ENCODE data around the gene MYADM.

Gene MYADM

DNA sequence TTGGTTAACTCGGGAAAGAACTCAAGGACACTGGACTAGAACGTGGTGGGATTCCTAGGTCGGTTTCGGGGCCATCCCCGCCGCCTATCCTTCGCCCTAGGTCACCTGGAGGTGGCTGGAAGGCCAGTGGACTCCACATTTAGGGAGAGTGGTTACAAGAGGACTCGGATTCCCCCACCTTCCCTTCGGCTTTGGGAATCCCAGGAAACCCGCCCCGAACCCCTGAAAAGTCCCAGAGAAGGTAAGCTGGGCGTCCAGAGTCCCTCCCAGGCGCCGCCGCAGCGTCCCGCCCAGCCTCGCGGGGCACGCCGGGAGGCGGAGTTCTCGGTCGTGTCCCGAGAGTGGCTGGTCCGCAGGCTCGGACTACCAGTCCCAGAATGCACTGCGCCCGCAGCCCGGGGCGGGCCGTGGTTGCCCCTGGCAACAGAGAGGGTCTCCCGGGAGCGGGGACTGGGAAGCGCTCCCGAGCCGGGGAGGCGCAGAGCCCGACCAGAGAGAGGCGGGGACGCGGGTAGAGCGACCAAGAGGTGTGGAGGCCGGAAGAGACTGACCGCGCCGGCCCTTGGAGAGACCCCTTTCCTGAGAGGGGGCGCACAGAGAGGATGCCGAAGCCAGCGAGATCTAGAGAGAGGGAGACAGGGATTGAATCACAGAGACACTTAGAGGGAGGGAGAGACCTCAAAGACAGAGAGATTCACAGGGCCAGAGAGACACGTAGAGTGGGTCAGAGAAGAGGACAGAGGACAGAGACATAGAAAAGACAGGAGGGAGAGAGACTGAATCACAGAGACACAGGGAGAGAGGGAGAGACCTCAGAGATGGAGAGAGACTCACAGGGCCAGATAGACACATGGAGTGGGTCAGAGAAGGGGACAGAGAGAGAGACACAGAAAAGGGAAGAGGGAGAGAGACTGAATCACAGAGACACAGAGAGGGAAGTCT, 11.7 kb downstream of the MYADM start:
- peak in 1 of 2 experiments; percentile 70 for DNase-seq (ENCODE audit: low read depth in 1 of 2, low spot score in 1 of 2)

DNA sequence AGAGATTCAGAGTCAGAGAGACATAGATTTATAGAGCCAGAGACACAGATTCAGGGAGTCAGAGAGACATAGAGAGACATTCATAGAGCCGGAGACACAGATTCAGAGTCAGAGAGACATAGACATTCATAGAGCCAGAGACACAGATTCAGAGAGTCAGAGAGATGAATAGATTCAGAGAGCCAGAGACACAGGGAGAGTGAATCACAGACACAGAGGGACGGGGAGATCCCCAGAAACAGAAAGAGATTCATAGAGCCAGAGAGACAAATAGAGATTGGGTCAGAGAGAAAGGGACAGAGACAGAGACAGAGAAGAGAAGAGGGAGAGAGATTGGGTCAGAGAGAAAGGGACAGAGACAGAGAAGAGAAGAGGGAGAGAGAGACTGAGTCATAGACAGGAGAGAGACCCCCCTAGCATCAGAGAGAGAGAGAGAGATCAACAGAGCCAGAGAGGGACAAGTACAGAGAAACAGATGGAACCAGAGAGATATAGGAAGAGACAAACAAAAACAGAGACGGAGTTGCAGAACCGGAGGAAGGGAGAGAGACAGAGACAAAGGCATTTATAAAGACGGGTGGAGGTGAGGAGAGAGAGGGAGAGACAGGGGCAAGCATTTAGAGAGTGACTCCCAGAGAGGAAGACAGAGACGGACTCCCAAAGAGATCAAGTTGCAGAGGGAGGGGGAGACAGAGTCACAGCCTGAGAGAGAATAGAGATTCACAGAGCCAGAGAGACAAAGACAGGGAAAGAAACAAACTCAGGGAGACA, 13.2 kb downstream of the MYADM start:
- Histone ChIP-seq H3K27me3 (ENCODE audit: insufficient read depth, poor library complexity, severe bottlenecking) (peaks cover 40% of the 10 kb centered on the region), H3K27ac (replicated peaks) (no peak overlapping the region), H3K4me3 (replicated peaks; ENCODE audit: insufficient read depth, low read length) (no peak overlapping the region)
- no peak for TF ChIP-seq POLR2AphosphoS5 (IDR thresholded peaks at IDR 0.05; ENCODE audit: low read depth)
- no peak for TF ChIP-seq GABPA (IDR thresholded peaks at IDR 0.05; ENCODE audit: low read depth)
- TF ChIP-seq SPI1 (IDR thresholded peaks at IDR 0.05; ENCODE audit: borderline replicate concordance, low read depth), result no peak
- TF ChIP-seq, protein P1, sequence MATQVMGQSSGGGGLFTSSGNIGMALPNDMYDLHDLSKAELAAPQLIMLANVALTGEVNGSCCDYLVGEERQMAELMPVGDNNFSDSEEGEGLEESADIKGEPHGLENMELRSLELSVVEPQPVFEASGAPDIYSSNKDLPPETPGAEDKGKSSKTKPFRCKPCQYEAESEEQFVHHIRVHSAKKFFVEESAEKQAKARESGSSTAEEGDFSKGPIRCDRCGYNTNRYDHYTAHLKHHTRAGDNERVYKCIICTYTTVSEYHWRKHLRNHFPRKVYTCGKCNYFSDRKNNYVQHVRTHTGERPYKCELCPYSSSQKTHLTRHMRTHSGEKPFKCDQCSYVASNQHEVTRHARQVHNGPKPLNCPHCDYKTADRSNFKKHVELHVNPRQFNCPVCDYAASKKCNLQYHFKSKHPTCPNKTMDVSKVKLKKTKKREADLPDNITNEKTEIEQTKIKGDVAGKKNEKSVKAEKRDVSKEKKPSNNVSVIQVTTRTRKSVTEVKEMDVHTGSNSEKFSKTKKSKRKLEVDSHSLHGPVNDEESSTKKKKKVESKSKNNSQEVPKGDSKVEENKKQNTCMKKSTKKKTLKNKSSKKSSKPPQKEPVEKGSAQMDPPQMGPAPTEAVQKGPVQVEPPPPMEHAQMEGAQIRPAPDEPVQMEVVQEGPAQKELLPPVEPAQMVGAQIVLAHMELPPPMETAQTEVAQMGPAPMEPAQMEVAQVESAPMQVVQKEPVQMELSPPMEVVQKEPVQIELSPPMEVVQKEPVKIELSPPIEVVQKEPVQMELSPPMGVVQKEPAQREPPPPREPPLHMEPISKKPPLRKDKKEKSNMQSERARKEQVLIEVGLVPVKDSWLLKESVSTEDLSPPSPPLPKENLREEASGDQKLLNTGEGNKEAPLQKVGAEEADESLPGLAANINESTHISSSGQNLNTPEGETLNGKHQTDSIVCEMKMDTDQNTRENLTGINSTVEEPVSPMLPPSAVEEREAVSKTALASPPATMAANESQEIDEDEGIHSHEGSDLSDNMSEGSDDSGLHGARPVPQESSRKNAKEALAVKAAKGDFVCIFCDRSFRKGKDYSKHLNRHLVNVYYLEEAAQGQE (IDR thresholded peaks at IDR 0.05; ENCODE audit: insufficient replicate concordance, low read depth), result no peak
- TF ChIP-seq, protein P2, sequence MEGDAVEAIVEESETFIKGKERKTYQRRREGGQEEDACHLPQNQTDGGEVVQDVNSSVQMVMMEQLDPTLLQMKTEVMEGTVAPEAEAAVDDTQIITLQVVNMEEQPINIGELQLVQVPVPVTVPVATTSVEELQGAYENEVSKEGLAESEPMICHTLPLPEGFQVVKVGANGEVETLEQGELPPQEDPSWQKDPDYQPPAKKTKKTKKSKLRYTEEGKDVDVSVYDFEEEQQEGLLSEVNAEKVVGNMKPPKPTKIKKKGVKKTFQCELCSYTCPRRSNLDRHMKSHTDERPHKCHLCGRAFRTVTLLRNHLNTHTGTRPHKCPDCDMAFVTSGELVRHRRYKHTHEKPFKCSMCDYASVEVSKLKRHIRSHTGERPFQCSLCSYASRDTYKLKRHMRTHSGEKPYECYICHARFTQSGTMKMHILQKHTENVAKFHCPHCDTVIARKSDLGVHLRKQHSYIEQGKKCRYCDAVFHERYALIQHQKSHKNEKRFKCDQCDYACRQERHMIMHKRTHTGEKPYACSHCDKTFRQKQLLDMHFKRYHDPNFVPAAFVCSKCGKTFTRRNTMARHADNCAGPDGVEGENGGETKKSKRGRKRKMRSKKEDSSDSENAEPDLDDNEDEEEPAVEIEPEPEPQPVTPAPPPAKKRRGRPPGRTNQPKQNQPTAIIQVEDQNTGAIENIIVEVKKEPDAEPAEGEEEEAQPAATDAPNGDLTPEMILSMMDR (IDR thresholded peaks at IDR 0.05; ENCODE audit: insufficient read depth, low read length), result no peak
- DNase-seq (ENCODE audit: low read depth in 1 of 2, low spot score in 1 of 2), result no peak

More for the DNA sequence above, 11.7 kb downstream of the MYADM start:
- Histone ChIP-seq H3K27ac (replicated peaks) (no peak overlapping the region), H3K27me3 (ENCODE audit: insufficient read depth, poor library complexity, severe bottlenecking) (peaks cover 39% of the 10 kb centered on the region), H3K4me3 (replicated peaks; ENCODE audit: insufficient read depth, low read length) (peak overlapping the region; percentile 66)
- TF ChIP-seq, protein P2 (IDR thresholded peaks at IDR 0.05; ENCODE audit: insufficient read depth, low read length), result no peak
- TF ChIP-seq SPI1 (IDR thresholded peaks at IDR 0.05; ENCODE audit: borderline replicate concordance, low read depth), result no peak; the same call in 1 of the 2 replicates
- TF ChIP-seq, protein P1 (IDR thresholded peaks at IDR 0.05; ENCODE audit: insufficient replicate concordance, low read depth), result no peak

DNA sequence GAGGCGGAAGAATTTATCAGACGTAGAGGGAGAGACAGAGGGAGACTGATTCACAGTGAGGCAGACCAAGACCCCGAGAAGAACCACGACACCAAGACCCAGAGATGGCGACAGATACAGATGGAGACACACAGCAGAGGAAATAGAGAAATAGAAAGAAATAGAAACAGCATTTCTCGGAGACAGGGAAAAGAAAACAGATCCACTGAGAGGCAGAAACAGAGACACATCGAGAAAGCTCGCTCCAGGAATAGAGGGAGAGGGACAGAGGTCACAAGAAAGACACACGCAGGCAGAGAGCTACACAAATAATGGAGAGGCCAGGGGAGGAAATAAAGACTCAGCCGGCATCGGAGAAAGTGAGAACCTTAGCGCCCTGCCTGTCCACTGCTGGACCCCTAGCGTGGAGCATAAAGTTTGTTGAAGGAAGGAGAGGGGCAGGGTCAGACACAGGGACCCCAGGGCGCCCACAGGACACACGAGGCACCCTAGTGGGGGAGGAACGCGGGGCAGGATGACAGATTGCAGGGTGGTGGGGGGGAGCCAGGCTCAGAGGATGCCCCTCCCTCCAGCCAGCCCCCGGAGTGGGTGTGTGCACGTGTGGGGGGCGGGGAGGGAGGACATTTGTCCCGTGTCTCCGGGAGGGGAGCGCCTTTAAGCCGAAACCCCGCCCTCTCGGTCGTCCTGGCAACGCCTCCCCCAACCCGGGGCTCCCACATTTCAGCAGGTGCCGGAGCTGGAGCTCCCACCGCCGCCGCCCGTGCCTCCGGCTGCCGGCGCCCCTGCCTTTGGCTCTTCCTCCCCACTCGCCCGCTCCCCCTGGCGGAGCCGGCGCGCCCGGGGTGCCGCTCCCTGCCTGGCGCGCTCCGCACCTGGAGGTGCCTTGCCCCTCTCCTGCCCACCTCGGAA, 14.1 kb downstream of the MYADM start, which contains the start of gene PRKCG:
TSS of gene PRKCG (plus strand) at position 716 of the 909 bp plus-strand sequence. CDS start 298 bp downstream, outside the sequence.
- TF ChIP-seq, protein P2 (IDR thresholded peaks at IDR 0.05; ENCODE audit: insufficient read depth, low read length), result peak; percentile 23
- TF ChIP-seq POLR2AphosphoS5 (IDR thresholded peaks at IDR 0.05; ENCODE audit: low read depth), result no peak
- Histone ChIP-seq H3K27ac (replicated peaks) (no peak within 1 kb of the TSS), H3K27me3 (ENCODE audit: insufficient read depth, poor library complexity, severe bottlenecking) (peaks cover 40% of the 10 kb centered on the region), H3K4me3 (replicated peaks; ENCODE audit: insufficient read depth, low read length) (no peak within 1 kb of the TSS)
- no peak for DNase-seq (ENCODE audit: low read depth in 1 of 2, low spot score in 1 of 2)
